DMS79 (cell line): ENCODE data around the gene ULK4.

Experiments used
- DNase-seq: peaks from one replicate; lab custom pipeline; 2025; lab: John Stamatoyannopoulos, UW

The ULK4 gene

GRCh38 chr3:41357271-41357670, 604.6 kb downstream of the ULK4 start:
- no peak for DNase-seq

- DNase-seq, result no peak
Observed at GRCh38 chr3:41356775-41357174, 605.1 kb downstream of the ULK4 start.

GRCh38 chr3:41352510-41352909, 609.4 kb downstream of the ULK4 start:
- no peak for DNase-seq

- DNase-seq, result no peak
Observed at GRCh38 chr3:41350441-41350840, 611.5 kb downstream of the ULK4 start.

GRCh38 chr3:41348401-41348800, 613.5 kb downstream of the ULK4 start:
- DNase-seq, result no peak

GRCh38 chr3:41346698-41347270, 615.1 kb downstream of the ULK4 start:
- no peak for DNase-seq

GRCh38 chr3:41345788-41346187, 616.1 kb downstream of the ULK4 start:
- DNase-seq, result no peak

GRCh38 chr3:41339758-41340157, 622.1 kb downstream of the ULK4 start:
- no peak for DNase-seq

GRCh38 chr3:41338276-41338675, 623.6 kb downstream of the ULK4 start:
- DNase-seq, result no peak

- DNase-seq, result no peak
Observed at GRCh38 chr3:41334426-41334825, 627.5 kb downstream of the ULK4 start.

GRCh38 chr3:41331041-41331440, 630.9 kb downstream of the ULK4 start:
- no peak for DNase-seq

GRCh38 chr3:41330465-41330864, 631.4 kb downstream of the ULK4 start:
- no peak for DNase-seq

GRCh38 chr3:41329881-41330280, 632.0 kb downstream of the ULK4 start:
- no peak for DNase-seq

GRCh38 chr3:41328926-41329325, 633.0 kb downstream of the ULK4 start:
- DNase-seq, result no peak

GRCh38 chr3:41327718-41328117, 634.2 kb downstream of the ULK4 start:
- no peak for DNase-seq

- DNase-seq, result no peak
Observed at GRCh38 chr3:41324156-41324475, 637.8 kb downstream of the ULK4 start.

GRCh38 chr3:41323467-41324155, 638.3 kb downstream of the ULK4 start:
- no peak for DNase-seq

- no peak for DNase-seq
Observed at GRCh38 chr3:41321642-41321980, 640.3 kb downstream of the ULK4 start.

GRCh38 chr3:41320953-41321641, 640.8 kb downstream of the ULK4 start:
- no peak for DNase-seq

- DNase-seq, result no peak
Observed at GRCh38 chr3:41318520-41318919, 643.4 kb downstream of the ULK4 start.

- no peak for DNase-seq
Observed at GRCh38 chr3:41317718-41318117, 644.2 kb downstream of the ULK4 start.

- no peak for DNase-seq
Observed at GRCh38 chr3:41317298-41317697, 644.6 kb downstream of the ULK4 start.

- no peak for DNase-seq
Observed at GRCh38 chr3:41315126-41315525, 646.8 kb downstream of the ULK4 start.

GRCh38 chr3:41308119-41308518, 653.8 kb downstream of the ULK4 start:
- DNase-seq, result no peak
